GM23248 (cell line): Measurements from ENCODE around the gene URB2.

Experiments used
- EZH2 ChIP-seq: fragments of 200-600 bp; sonication (generic); IDR thresholded peaks from 2 replicates; pipeline ENCODE4 v1.6.1; 2018; ENCODE audit warnings: antibody characterized with exemption, mild to moderate bottlenecking; ENCODE audit not compliant: insufficient read depth, poor library complexity, severe bottlenecking
- EZH2phosphoT487 ChIP-seq: fragments of 200-600 bp; sonication (generic); IDR thresholded peaks from 2 replicates; pipeline ENCODE4 v1.6.1; 2018; ENCODE audit warnings: antibody characterized with exemption, moderate library complexity, mild to moderate bottlenecking, low read depth; ENCODE audit not compliant: insufficient read depth

GRCh38 chr1:229653420-229653819, 27.4 kb downstream of the URB2 start:
- TF ChIP-seq EZH2phosphoT487 (no peak), EZH2 (no peak)
